Spinal cord (tissue), 10 donors: ENCODE data around the gene CREBZF. TPM values are rescaled to one million over a fixed set of nuclear protein-coding genes. Genes with fewer than 3 reads are reported as not detected.
A peak's percentile ranks its signal among the peaks of the same experiment; 100 is the strongest.
"Not testable (repeated sequence)": the region's sequence is repeated elsewhere in the genome, so short reads cannot be mapped to it uniquely, and the experiment has no call there.

ENCODE experiments used
- DNase-seq, 6 donors: peaks; one replicate each; pipeline versions ENCODE4 v3.0.0 to v3.0.0-alpha.2; 2013 to 2015; ENCODE audit warnings: low spot score in 6 of 6, low read depth in 4 of 6
- H3K27ac ChIP-seq: one replicate; pipeline ENCODE4 v1.5.1; 2013; ENCODE audit warnings: low read depth, low read length, control low read depth
- H3K27me3 ChIP-seq: one replicate; pipeline ENCODE4 v1.6.1; 2013; ENCODE audit warnings: low read length; ENCODE audit not compliant: control insufficient read depth, insufficient read depth
- H3K36me3 ChIP-seq: one replicate; pipeline ENCODE4 v1.6.1; 2013; ENCODE audit warnings: low read length; ENCODE audit not compliant: control insufficient read depth, insufficient read depth
- H3K4me1 ChIP-seq: one replicate; pipeline ENCODE4 v1.6.1; 2013; ENCODE audit warnings: low read length; ENCODE audit not compliant: control insufficient read depth, insufficient read depth
- H3K4me3 ChIP-seq: one replicate; pipeline ENCODE4 v1.5.1; 2013; ENCODE audit warnings: low read depth, low read length, control low read depth
- H3K9me3 ChIP-seq: one replicate; pipeline ENCODE4 v1.6.1; 2013; ENCODE audit warnings: low read length; ENCODE audit not compliant: control insufficient read depth, insufficient read depth
- WGBS: methylation state at CpG from one replicate; pipeline ENCODE4 v1.1.5; 2013; ENCODE audit warnings: missing lambda C conversion rate; ENCODE audit not compliant: insufficient coverage; 5-methylcytosine and 5-hydroxymethylcytosine counted together
- polyA plus RNA-seq, 2 donors: library from polyadenylated mRNA; unstranded; fragments of 120-200 nt; gene quantifications; one replicate each; pipeline ENCODE4 v1.2.1, GENCODE V29; 2013; ENCODE audit not compliant: insufficient read length in 2 of 2
- total RNA-seq, 2 donors: library from RNA; depleted of rRNA in 1 of 2; stranded (reverse); fragments of 120-200 nt in 1 of 2; fragments of >200 nt in 1 of 2; gene quantifications; one replicate each; pipeline versions ENCODE4 v1.2.3 to v1.2.4, GENCODE V29; 2013 to 2014
- donor health status: healthy.

CREBZF gene
- total and polyA plus RNA-seq, 4 donors: 48.5 to 79.5 (median 70.3) TPM

DNA sequence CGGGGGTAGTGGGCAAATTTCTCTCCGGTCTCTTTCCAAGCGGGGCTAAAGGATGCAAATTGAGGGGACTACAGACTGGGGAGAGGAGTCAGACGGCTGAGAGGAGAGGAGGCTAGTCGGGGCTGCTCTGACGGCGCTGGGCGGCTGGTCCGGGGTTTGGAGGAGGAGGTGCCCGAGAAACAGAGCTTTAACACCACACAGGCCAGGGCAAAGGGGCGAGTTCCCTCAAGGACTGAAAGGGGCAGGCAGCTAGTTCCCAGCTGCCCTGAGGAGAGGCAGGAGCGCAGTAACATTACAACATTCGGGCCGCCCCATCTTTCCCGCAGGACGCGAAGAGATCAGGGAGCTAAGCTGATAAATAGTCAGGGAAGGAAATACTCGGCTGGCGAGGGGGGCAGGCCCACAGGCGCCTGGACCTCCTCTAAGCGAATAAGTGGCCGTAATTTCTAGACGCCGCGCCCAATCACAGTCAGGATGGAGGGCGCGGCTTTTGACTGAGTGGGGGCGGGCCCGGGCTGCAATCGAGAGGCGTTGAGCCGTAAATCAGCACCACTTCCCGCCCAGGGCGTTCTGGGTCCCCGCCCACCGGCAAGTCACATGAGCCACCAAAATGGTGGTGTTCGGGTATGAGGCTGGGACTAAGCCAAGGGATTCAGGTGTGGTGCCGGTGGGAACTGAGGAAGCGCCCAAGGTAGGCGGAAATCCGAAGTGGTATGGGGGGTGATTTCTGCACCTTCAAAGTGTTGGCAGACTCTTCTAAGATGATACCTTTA is 36.7 kb downstream of the CREBZF start, which contains the start of gene TMEM126B:
Gene TMEM126B, plus strand, starts transcription at position 596 of the 773 bp plus-strand sequence. Its CDS starts 15 bp downstream, at position 611.
- peak within 1 kb of the TSS; percentile 84 for H3K4me3 ChIP-seq
- H3K36me3 ChIP-seq: no peaks in the 10 kb centered on the region
- no peaks in the 10 kb centered on the region for H3K27me3 ChIP-seq
- DNase-seq: peak; percentile 92 to 99 (median 94)
- H3K9me3 ChIP-seq: no peaks in the 10 kb centered on the region
- WGBS: 0% methylated on average over 40 of the region's 41 CpGs
- peak within 1 kb of the TSS; percentile 99 for H3K27ac ChIP-seq
- no peaks in the 10 kb centered on the region for H3K4me1 ChIP-seq

DNA sequence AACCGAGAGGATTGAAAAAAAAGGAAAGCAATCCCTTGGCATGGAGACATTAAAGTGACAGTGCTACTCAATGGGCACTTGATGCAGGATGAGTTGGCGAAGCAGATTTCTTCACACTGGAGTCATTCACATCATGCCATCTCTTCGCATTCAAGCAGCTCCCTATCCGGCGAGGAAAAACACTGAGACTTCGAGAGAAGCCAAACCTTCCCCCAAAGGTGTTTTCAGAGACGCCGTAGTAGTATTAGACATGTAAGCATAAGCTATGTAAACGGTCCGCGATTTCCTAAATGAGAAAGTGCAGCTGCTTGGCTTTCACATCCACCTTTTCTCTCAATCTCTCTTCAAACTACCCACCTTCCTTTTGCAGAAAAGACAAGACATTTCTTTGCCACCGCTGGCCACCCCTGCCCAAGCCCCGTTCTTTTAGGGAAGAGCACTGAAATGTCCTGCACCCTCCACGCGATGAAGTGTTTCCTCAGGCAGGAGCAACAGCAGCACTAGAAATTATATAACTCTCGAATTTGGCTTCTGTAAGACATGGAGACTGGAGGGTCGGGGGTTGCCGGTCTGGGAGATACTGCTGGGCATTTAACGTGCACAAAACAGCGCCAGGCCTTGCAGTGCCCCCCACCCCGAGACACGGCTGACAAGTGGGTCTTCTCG is 37.5 kb downstream of the CREBZF start, which contains the start of gene DLG2:
Gene DLG2, minus strand, starts transcription at position 13 of the 666 bp plus-strand sequence.
- H3K9me3 ChIP-seq: no peaks in the 10 kb centered on the region
- peak within 1 kb of the TSS; percentile 99 for H3K27ac ChIP-seq
- DNase-seq: peak; percentile 29 to 80 (median 62)
- no peaks in the 10 kb centered on the region for H3K4me1 ChIP-seq
- 0% methylated on average over 22 of the region's 23 CpGs for WGBS
- no peaks in the 10 kb centered on the region for H3K27me3 ChIP-seq
- peak within 1 kb of the TSS; percentile 84 for H3K4me3 ChIP-seq
- H3K36me3 ChIP-seq: no peaks in the 10 kb centered on the region

DNA sequence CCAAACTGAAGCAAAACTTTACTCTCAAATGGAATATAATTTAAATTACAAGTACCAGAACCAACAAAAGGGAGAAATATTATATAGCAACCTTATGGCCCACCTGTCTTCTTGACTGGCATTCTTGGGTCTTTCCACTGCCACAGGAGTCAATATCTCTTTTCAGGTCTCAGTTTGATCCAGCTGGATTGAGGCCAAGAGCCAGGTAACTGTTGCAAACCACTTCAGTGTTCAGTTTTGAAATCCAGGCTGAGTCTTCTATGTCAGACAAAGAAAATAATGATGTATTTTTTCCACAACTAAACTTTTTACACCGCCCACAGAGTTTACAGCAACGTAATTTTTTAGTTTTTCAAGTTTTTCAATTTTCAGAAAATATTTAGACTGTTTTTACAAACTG is 38.4 kb downstream of the CREBZF start:
- Histone ChIP-seq H3K27me3 (no peaks in the 10 kb centered on the region), H3K4me3 (peak overlapping the region; percentile 16), H3K36me3 (no peaks in the 10 kb centered on the region), H3K4me1 (no peaks in the 10 kb centered on the region), H3K27ac (no peak overlapping the region), H3K9me3 (no peaks in the 10 kb centered on the region)
- DNase-seq: no peak
- WGBS: no CpG with 5 or more reads among the region's 2 CpGs

DNA sequence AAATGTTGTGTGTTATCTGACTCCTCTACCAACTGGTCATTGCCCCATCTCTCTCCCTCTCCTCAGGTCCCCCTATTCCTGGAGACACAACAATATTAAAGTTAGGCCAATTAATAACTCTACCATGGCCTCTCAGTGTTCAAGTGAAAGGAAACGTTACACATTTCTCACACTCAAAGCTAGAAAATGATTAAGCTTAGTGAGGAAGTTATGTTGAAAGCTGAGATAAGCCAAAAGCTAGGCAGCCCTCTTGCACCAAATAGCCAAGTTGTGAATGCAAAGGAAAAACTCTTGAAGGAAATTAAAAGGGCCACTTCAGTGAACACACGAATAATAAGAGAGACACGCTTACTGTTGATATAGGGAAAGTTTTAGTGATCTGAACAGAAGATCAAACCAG is 44.7 kb downstream of the CREBZF start:
- no peaks in the 10 kb centered on the region for H3K36me3 ChIP-seq
- no peaks in the 10 kb centered on the region for H3K4me1 ChIP-seq
- no peak for DNase-seq
- no peaks in the 10 kb centered on the region for H3K9me3 ChIP-seq
- H3K27me3 ChIP-seq: no peaks in the 10 kb centered on the region
- H3K27ac ChIP-seq: no peak overlapping the region
- H3K4me3 ChIP-seq: no peak overlapping the region
- WGBS: no CpG with 5 or more reads among the region's 3 CpGs

DNA sequence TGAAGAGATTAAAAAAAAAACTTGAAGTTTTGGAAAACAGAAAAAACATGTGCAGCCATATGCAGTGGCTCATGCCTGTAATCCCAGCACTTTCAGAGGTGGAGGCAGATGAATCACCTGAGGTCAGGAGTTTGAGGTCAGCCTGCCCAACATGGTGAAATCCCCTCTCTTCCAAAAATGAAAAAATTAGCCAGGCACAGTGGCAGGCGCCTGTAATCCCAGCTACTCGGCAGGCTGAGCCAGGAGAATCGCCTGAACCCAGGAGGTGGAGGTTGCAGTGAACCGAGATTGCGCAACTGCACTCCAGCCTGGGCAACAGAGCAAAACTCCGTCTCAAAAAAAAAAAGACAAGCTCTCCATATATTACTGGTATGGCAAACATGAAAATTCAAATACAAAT is 45.4 kb downstream of the CREBZF start:
- Histone ChIP-seq H3K4me1 (no peaks in the 10 kb centered on the region), H3K27ac (no peak overlapping the region), H3K9me3 (no peaks in the 10 kb centered on the region), H3K36me3 (no peaks in the 10 kb centered on the region), H3K27me3 (no peaks in the 10 kb centered on the region), H3K4me3 (no peak overlapping the region)
- no CpG with 5 or more reads among the region's 6 CpGs for WGBS
- DNase-seq: no peak

DNA sequence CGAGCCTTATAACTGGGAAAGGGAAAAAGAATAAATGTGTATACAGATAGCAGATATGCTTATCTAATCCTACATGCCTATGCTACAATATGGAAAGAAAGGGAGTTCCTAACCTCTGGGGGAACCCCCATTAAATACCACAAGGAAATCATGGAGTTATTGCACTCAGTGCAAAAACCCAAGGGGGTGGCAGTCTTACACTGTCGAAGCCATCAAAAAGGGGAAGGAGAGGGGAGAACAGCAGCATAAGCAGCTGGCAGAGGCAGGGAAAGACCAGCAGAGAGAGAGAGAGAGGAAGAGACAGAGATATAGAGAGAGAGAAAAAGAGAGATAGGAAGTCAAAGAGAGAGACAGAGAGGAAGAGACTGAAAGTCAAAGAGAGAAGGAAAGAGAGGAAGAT is 53.3 kb downstream of the CREBZF start:
- H3K36me3 ChIP-seq: not testable (repeated sequence)

More for the DNA sequence above, 53.3 kb downstream of the CREBZF start:
- H3K27ac ChIP-seq, H3K9me3 ChIP-seq, H3K27me3 ChIP-seq, DNase-seq, H3K4me3 ChIP-seq, H3K4me1 ChIP-seq: not testable (repeated sequence)
- WGBS: 100% methylated on average over 1 of the region's 2 CpGs

Other genes with a start within 250 kb of the CREBZF start
- 100 to 1,000 TPM in 1 of 2 donors, 10 to 100 TPM in 1; 37.7 to 111 TPM for gene DLG2, start 37.8 kb downstream of the CREBZF start, total RNA-seq
- gene DLG2, start 37.8 kb downstream of the CREBZF start, polyA plus RNA-seq: 10 to 100 TPM; 44.4 to 53.6 TPM
- 10 to 100 TPM; 68.4 to 70.9 TPM for gene TMEM126B, start 36.5 kb downstream of the CREBZF start, total RNA-seq
- 10 to 100 TPM; 63.1 to 63.3 TPM for gene TMEM126B, start 36.5 kb downstream of the CREBZF start, polyA plus RNA-seq
- 10 to 100 TPM; 30.7 to 40.7 TPM for gene TMEM126A, start 17.2 kb downstream of the CREBZF start, total RNA-seq
- 10 to 100 TPM; 43.8 to 49.0 TPM for gene TMEM126A, start 17.2 kb downstream of the CREBZF start, polyA plus RNA-seq
- gene CCDC89, start 21.1 kb upstream of the CREBZF start, total RNA-seq: 1 to 10 TPM; 2.1 to 5.5 TPM
- gene CCDC89, start 21.1 kb upstream of the CREBZF start, polyA plus RNA-seq: 1 to 10 TPM; 1.2 to 1.4 TPM
- gene SYTL2, start 146.0 kb upstream of the CREBZF start, total RNA-seq: 10 to 100 TPM; 28.3 to 34.7 TPM
- 10 to 100 TPM; 24.0 to 24.6 TPM for gene SYTL2, start 146.0 kb upstream of the CREBZF start, polyA plus RNA-seq
- gene CCDC83, start 190.3 kb upstream of the CREBZF start, total RNA-seq: not detected
- not detected for gene CCDC83, start 190.3 kb upstream of the CREBZF start, polyA plus RNA-seq